ENCODE data around the gene HIVEP3.

Gene HIVEP3

GRCh38 chr1:41675401-41675800 lies 243.3 kb downstream of the HIVEP3 start:
- H3K27ac ChIP-seq (ENCODE audit: low read depth, low read length), result no peak overlapping the region
- H3K9me3 ChIP-seq (ENCODE audit: control insufficient read depth in 1 of 2, low read length in 2 of 2), result no peaks in the 10 kb centered on the region
- no peak overlapping the region for H3K9ac ChIP-seq (ENCODE audit: low read depth in 1 of 2, low read length in 2 of 2)
- peaks cover 14 to 20% of the 10 kb centered on the region in 2 donors for H3K4me1 ChIP-seq (ENCODE audit: control insufficient read depth in 1 of 2, insufficient read depth in 2 of 2, low read length in 2 of 2)
- no peaks in the 10 kb centered on the region for H3K36me3 ChIP-seq (ENCODE audit: control insufficient read depth in 1 of 2, insufficient read depth in 2 of 2, low read length in 2 of 2)
- no peak overlapping the region for H3K4me3 ChIP-seq (ENCODE audit: low read depth in 1 of 2, low read length in 2 of 2)
- no peaks in the 10 kb centered on the region for H3K27me3 ChIP-seq (ENCODE audit: control insufficient read depth in 1 of 2, insufficient read depth in 2 of 2, low read length in 2 of 2)

GRCh38 chr1:41674522-41674921 lies 244.2 kb downstream of the HIVEP3 start:
- Histone ChIP-seq H3K4me3 (ENCODE audit: low read depth in 1 of 2, low read length in 2 of 2) (no peak overlapping the region), H3K36me3 (ENCODE audit: control insufficient read depth in 1 of 2, insufficient read depth in 2 of 2, low read length in 2 of 2) (no peaks in the 10 kb centered on the region), H3K27me3 (ENCODE audit: control insufficient read depth in 1 of 2, insufficient read depth in 2 of 2, low read length in 2 of 2) (no peaks in the 10 kb centered on the region), H3K4me1 (ENCODE audit: control insufficient read depth in 1 of 2, insufficient read depth in 2 of 2, low read length in 2 of 2) (peaks cover 14 to 20% of the 10 kb centered on the region in 2 donors), H3K9ac (ENCODE audit: low read depth in 1 of 2, low read length in 2 of 2) (no peak overlapping the region), H3K27ac (ENCODE audit: low read depth, low read length) (no peak overlapping the region), H3K9me3 (ENCODE audit: control insufficient read depth in 1 of 2, low read length in 2 of 2) (no peaks in the 10 kb centered on the region)

- H3K4me3 ChIP-seq (ENCODE audit: low read depth in 1 of 2, low read length in 2 of 2), result no peak overlapping the region
- no peaks in the 10 kb centered on the region for H3K36me3 ChIP-seq (ENCODE audit: control insufficient read depth in 1 of 2, insufficient read depth in 2 of 2, low read length in 2 of 2)
- H3K27me3 ChIP-seq (ENCODE audit: control insufficient read depth in 1 of 2, insufficient read depth in 2 of 2, low read length in 2 of 2), result no peaks in the 10 kb centered on the region
- H3K4me1 ChIP-seq (ENCODE audit: control insufficient read depth in 1 of 2, insufficient read depth in 2 of 2, low read length in 2 of 2), result peaks cover 14 to 19% of the 10 kb centered on the region in 2 donors
- H3K27ac ChIP-seq (ENCODE audit: low read depth, low read length), result no peak overlapping the region
- no peaks in the 10 kb centered on the region for H3K9me3 ChIP-seq (ENCODE audit: control insufficient read depth in 1 of 2, low read length in 2 of 2)
- H3K9ac ChIP-seq (ENCODE audit: low read depth in 1 of 2, low read length in 2 of 2), result no peak overlapping the region
Observed at GRCh38 chr1:41673806-41674205, 244.9 kb downstream of the HIVEP3 start.

- Histone ChIP-seq H3K4me1 (ENCODE audit: control insufficient read depth in 1 of 2, insufficient read depth in 2 of 2, low read length in 2 of 2) (peaks cover 14 to 15% of the 10 kb centered on the region in 2 donors), H3K9ac (ENCODE audit: low read depth in 1 of 2, low read length in 2 of 2) (no peak overlapping the region)
Observed at GRCh38 chr1:41673378-41673777, 245.3 kb downstream of the HIVEP3 start.

GRCh38 chr1:41672641-41673361 lies 245.9 kb downstream of the HIVEP3 start:
- Histone ChIP-seq H3K27ac (ENCODE audit: low read depth, low read length) (no peak overlapping the region), H3K27me3 (ENCODE audit: control insufficient read depth in 1 of 2, insufficient read depth in 2 of 2, low read length in 2 of 2) (no peaks in the 10 kb centered on the region), H3K4me3 (ENCODE audit: low read depth in 1 of 2, low read length in 2 of 2) (no peak overlapping the region), H3K9ac (ENCODE audit: low read depth in 1 of 2, low read length in 2 of 2) (no peak overlapping the region), H3K4me1 (ENCODE audit: control insufficient read depth in 1 of 2, insufficient read depth in 2 of 2, low read length in 2 of 2) (peaks cover 14 to 15% of the 10 kb centered on the region in 2 donors), H3K9me3 (ENCODE audit: control insufficient read depth in 1 of 2, low read length in 2 of 2) (no peaks in the 10 kb centered on the region), H3K36me3 (ENCODE audit: control insufficient read depth in 1 of 2, insufficient read depth in 2 of 2, low read length in 2 of 2) (no peaks in the 10 kb centered on the region)

More at GRCh38 chr1:41673378-41673777, 245.3 kb downstream of the HIVEP3 start:
- Histone ChIP-seq H3K36me3 (ENCODE audit: control insufficient read depth in 1 of 2, insufficient read depth in 2 of 2, low read length in 2 of 2) (no peaks in the 10 kb centered on the region), H3K9me3 (ENCODE audit: control insufficient read depth in 1 of 2, low read length in 2 of 2) (no peaks in the 10 kb centered on the region), H3K27ac (ENCODE audit: low read depth, low read length) (no peak overlapping the region), H3K4me3 (ENCODE audit: low read depth in 1 of 2, low read length in 2 of 2) (no peak overlapping the region), H3K27me3 (ENCODE audit: control insufficient read depth in 1 of 2, insufficient read depth in 2 of 2, low read length in 2 of 2) (no peaks in the 10 kb centered on the region)

GRCh38 chr1:41672173-41672572 lies 246.5 kb downstream of the HIVEP3 start:
- Histone ChIP-seq H3K4me3 (ENCODE audit: low read depth in 1 of 2, low read length in 2 of 2) (no peak overlapping the region), H3K36me3 (ENCODE audit: control insufficient read depth in 1 of 2, insufficient read depth in 2 of 2, low read length in 2 of 2) (no peaks in the 10 kb centered on the region), H3K27me3 (ENCODE audit: control insufficient read depth in 1 of 2, insufficient read depth in 2 of 2, low read length in 2 of 2) (no peaks in the 10 kb centered on the region), H3K9ac (ENCODE audit: low read depth in 1 of 2, low read length in 2 of 2) (no peak overlapping the region), H3K27ac (ENCODE audit: low read depth, low read length) (no peak overlapping the region), H3K4me1 (ENCODE audit: control insufficient read depth in 1 of 2, insufficient read depth in 2 of 2, low read length in 2 of 2) (peaks cover 14 to 19% of the 10 kb centered on the region in 2 donors), H3K9me3 (ENCODE audit: control insufficient read depth in 1 of 2, low read length in 2 of 2) (no peaks in the 10 kb centered on the region)

GRCh38 chr1:41671116-41671755 lies 247.5 kb downstream of the HIVEP3 start:
- Histone ChIP-seq H3K9ac (ENCODE audit: low read depth in 1 of 2, low read length in 2 of 2) (no peak overlapping the region), H3K27me3 (ENCODE audit: control insufficient read depth in 1 of 2, insufficient read depth in 2 of 2, low read length in 2 of 2) (no peaks in the 10 kb centered on the region), H3K9me3 (ENCODE audit: control insufficient read depth in 1 of 2, low read length in 2 of 2) (no peaks in the 10 kb centered on the region), H3K4me3 (ENCODE audit: low read depth in 1 of 2, low read length in 2 of 2) (no peak overlapping the region), H3K36me3 (ENCODE audit: control insufficient read depth in 1 of 2, insufficient read depth in 2 of 2, low read length in 2 of 2) (no peaks in the 10 kb centered on the region), H3K4me1 (ENCODE audit: control insufficient read depth in 1 of 2, insufficient read depth in 2 of 2, low read length in 2 of 2) (peaks cover 14 to 25% of the 10 kb centered on the region in 2 donors), H3K27ac (ENCODE audit: low read depth, low read length) (no peak overlapping the region)

- no peaks in the 10 kb centered on the region for H3K9me3 ChIP-seq (ENCODE audit: control insufficient read depth in 1 of 2, low read length in 2 of 2)
- H3K4me1 ChIP-seq (ENCODE audit: control insufficient read depth in 1 of 2, insufficient read depth in 2 of 2, low read length in 2 of 2), result peaks cover 14 to 25% of the 10 kb centered on the region in 2 donors
- H3K36me3 ChIP-seq (ENCODE audit: control insufficient read depth in 1 of 2, insufficient read depth in 2 of 2, low read length in 2 of 2), result no peaks in the 10 kb centered on the region
- no peak overlapping the region for H3K27ac ChIP-seq (ENCODE audit: low read depth, low read length)
- H3K9ac ChIP-seq (ENCODE audit: low read depth in 1 of 2, low read length in 2 of 2), result no peak overlapping the region
- no peak overlapping the region for H3K4me3 ChIP-seq (ENCODE audit: low read depth in 1 of 2, low read length in 2 of 2)
- no peaks in the 10 kb centered on the region for H3K27me3 ChIP-seq (ENCODE audit: control insufficient read depth in 1 of 2, insufficient read depth in 2 of 2, low read length in 2 of 2)
Observed at GRCh38 chr1:41670217-41670957, 248.3 kb downstream of the HIVEP3 start.

- peaks cover 10 to 18% of the 10 kb centered on the region in 2 donors for H3K4me1 ChIP-seq (ENCODE audit: control insufficient read depth in 1 of 2, insufficient read depth in 2 of 2, low read length in 2 of 2)
- H3K27me3 ChIP-seq (ENCODE audit: control insufficient read depth in 1 of 2, insufficient read depth in 2 of 2, low read length in 2 of 2), result peaks cover 0 to under 1% of the 10 kb centered on the region in 2 donors
- no peak overlapping the region for H3K4me3 ChIP-seq (ENCODE audit: low read depth in 1 of 2, low read length in 2 of 2)
- H3K27ac ChIP-seq (ENCODE audit: low read depth, low read length), result no peak overlapping the region
- H3K9ac ChIP-seq (ENCODE audit: low read depth in 1 of 2, low read length in 2 of 2), result no peak overlapping the region
- H3K9me3 ChIP-seq (ENCODE audit: control insufficient read depth in 1 of 2, low read length in 2 of 2), result no peaks in the 10 kb centered on the region
- no peaks in the 10 kb centered on the region for H3K36me3 ChIP-seq (ENCODE audit: control insufficient read depth in 1 of 2, insufficient read depth in 2 of 2, low read length in 2 of 2)
Observed at GRCh38 chr1:41668967-41669366, 249.8 kb downstream of the HIVEP3 start.

GRCh38 chr1:41668054-41668660 lies 250.6 kb downstream of the HIVEP3 start:
- Histone ChIP-seq H3K36me3 (ENCODE audit: control insufficient read depth in 1 of 2, insufficient read depth in 2 of 2, low read length in 2 of 2) (no peaks in the 10 kb centered on the region), H3K9ac (ENCODE audit: low read depth in 1 of 2, low read length in 2 of 2) (no peak overlapping the region), H3K27ac (ENCODE audit: low read depth, low read length) (no peak overlapping the region), H3K4me1 (ENCODE audit: control insufficient read depth in 1 of 2, insufficient read depth in 2 of 2, low read length in 2 of 2) (peaks cover 7 to 13% of the 10 kb centered on the region in 2 donors), H3K9me3 (ENCODE audit: control insufficient read depth in 1 of 2, low read length in 2 of 2) (no peaks in the 10 kb centered on the region), H3K27me3 (ENCODE audit: control insufficient read depth in 1 of 2, insufficient read depth in 2 of 2, low read length in 2 of 2) (peaks cover 0 to 3% of the 10 kb centered on the region in 2 donors), H3K4me3 (ENCODE audit: low read depth in 1 of 2, low read length in 2 of 2) (no peak overlapping the region)

Measured in duodenal mucosa (tissue), 2 donors.